Measurements from ENCODE around the gene RPP25. TPM values are rescaled to one million over a fixed set of nuclear protein-coding genes. Genes with fewer than 3 reads are reported as not detected.
"Not testable (repeated sequence)": the region's sequence is repeated elsewhere in the genome, so short reads cannot be mapped to it uniquely, and the experiment has no call there.

RPP25 gene
- total RNA-seq, 4 donors from 2014 or later, result 3.5 to 7.8 (median 6.1) TPM

GRCh38 chr15:74937590-74938371 is 18.8 kb downstream of the RPP25 start, which contains the start of gene COX5A:
COX5A (minus strand) TSS chr15:74938073; CDS start chr15:74938014, 59 bp downstream.
- peak within 1 kb of the TSS; percentile 91 for H3K4me3 ChIP-seq
- 0% methylated on average over 1 of the region's 85 CpGs for WGBS
- H3K27ac ChIP-seq, result peak within 1 kb of the TSS; percentile 93
- H3K4me1 ChIP-seq, result peaks cover 15% of the 10 kb centered on the region
- H3K36me3 ChIP-seq, result no peaks in the 10 kb centered on the region
- DNase-seq (ENCODE audit: low spot score in 2 of 2), result peak; percentile 95 to 97
- H3K9me3 ChIP-seq, result no peaks in the 10 kb centered on the region
- TF ChIP-seq POLR2AphosphoS5 (IDR thresholded peaks at IDR 0.05) (peak in 2 of 3 donors; percentile 20 to 78), EP300 (IDR thresholded peaks at IDR 0.05) (no peak), POLR2A (IDR thresholded peaks at IDR 0.05) (peak; percentile 2 to 67), CTCF (IDR thresholded peaks at IDR 0.05) (no peak)
- H3K27me3 ChIP-seq, result no peaks in the 10 kb centered on the region

GRCh38 chr15:74937272-74937589 is 19.3 kb downstream of the RPP25 start:
- no peak for DNase-seq (ENCODE audit: low spot score in 2 of 2)
- TF ChIP-seq POLR2AphosphoS5 (IDR thresholded peaks at IDR 0.05) (no peak), POLR2A (IDR thresholded peaks at IDR 0.05) (no peak), CTCF (IDR thresholded peaks at IDR 0.05) (no peak), EP300 (IDR thresholded peaks at IDR 0.05) (no peak)
- peak overlapping the region; percentile 93 for H3K27ac ChIP-seq
- no peaks in the 10 kb centered on the region for H3K27me3 ChIP-seq
- WGBS, result 0% methylated on average over 11 of the region's 18 CpGs
- H3K4me1 ChIP-seq, result peaks cover 15% of the 10 kb centered on the region
- H3K36me3 ChIP-seq, result no peaks in the 10 kb centered on the region
- H3K4me3 ChIP-seq, result peak overlapping the region; percentile 91
- H3K9me3 ChIP-seq, result no peaks in the 10 kb centered on the region

- DNase-seq (ENCODE audit: low spot score in 2 of 2); H3K27me3 ChIP-seq; H3K4me3 ChIP-seq; H3K9me3 ChIP-seq; H3K27ac ChIP-seq: not testable (repeated sequence)
- Histone ChIP-seq H3K36me3 (peaks cover 10% of the 10 kb centered on the region), H3K4me1 (peaks cover 15% of the 10 kb centered on the region)
- 94% methylated on average over 3 of the region's 3 CpGs for WGBS
These were observed 21.4 kb downstream of the RPP25 start for GRCh38 chr15:74935193-74935592.

GRCh38 chr15:74933573-74933972 is 23.0 kb downstream of the RPP25 start:
- no peak overlapping the region for H3K4me3 ChIP-seq
- no peak overlapping the region for H3K27ac ChIP-seq
- TF ChIP-seq POLR2A (IDR thresholded peaks at IDR 0.05) (no peak), CTCF (IDR thresholded peaks at IDR 0.05) (no peak), POLR2AphosphoS5 (IDR thresholded peaks at IDR 0.05) (no peak), EP300 (IDR thresholded peaks at IDR 0.05) (no peak)
- H3K9me3 ChIP-seq, result no peaks in the 10 kb centered on the region
- H3K27me3 ChIP-seq, result no peaks in the 10 kb centered on the region
- H3K4me1 ChIP-seq, result peaks cover 15% of the 10 kb centered on the region
- H3K36me3 ChIP-seq, result peaks cover 26% of the 10 kb centered on the region
- WGBS, result 71% methylated on average over 2 of the region's 2 CpGs
- DNase-seq (ENCODE audit: low spot score in 2 of 2), result no peak

GRCh38 chr15:74928771-74929198 is 27.8 kb downstream of the RPP25 start:
- 97% methylated on average over 5 of the region's 5 CpGs for WGBS
- H3K9me3 ChIP-seq, result no peaks in the 10 kb centered on the region
- peaks cover 68% of the 10 kb centered on the region for H3K36me3 ChIP-seq
- DNase-seq (ENCODE audit: low spot score in 2 of 2), result no peak
- no peak overlapping the region for H3K27ac ChIP-seq
- H3K27me3 ChIP-seq, result no peaks in the 10 kb centered on the region
- TF ChIP-seq POLR2A (IDR thresholded peaks at IDR 0.05) (no peak), EP300 (IDR thresholded peaks at IDR 0.05) (no peak), POLR2AphosphoS5 (IDR thresholded peaks at IDR 0.05) (no peak), CTCF (IDR thresholded peaks at IDR 0.05) (no peak)
- H3K4me1 ChIP-seq, result no peaks in the 10 kb centered on the region
- H3K4me3 ChIP-seq, result no peak overlapping the region

All from suprapubic skin (tissue), 4 donors.